Measurements from ENCODE around the gene ORC4. TPM values are rescaled to one million over a fixed set of nuclear protein-coding genes. Genes with fewer than 3 reads are reported as not detected.

ORC4 gene
- total and polyA plus RNA-seq, 2 of the 8 experiments (the other 6 are each of a cell fraction or from before 2014, with no cell fraction given) = 22.7 to 63.7 TPM

DNA sequence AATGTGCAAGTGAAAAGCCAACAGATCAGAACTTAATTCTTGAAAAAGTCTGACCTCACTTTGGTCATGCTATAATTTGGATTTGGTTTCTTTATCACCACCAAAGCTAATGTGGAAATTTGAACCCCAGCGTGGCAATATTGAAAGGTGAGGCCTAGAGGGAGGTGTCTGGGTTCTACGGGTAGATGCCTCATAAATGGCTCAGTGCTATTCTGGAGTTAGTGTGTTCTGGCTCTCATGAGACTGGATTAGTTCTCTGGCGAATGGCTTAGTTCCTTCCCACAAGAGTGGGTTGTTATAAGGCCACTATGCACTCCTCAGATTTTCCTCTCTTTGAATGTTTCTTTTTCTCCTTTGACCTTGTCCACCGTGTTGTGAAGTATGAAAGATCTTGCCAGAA, 22.3 kb downstream of the ORC4 start (continued):
- TF ChIP-seq, protein P1, sequence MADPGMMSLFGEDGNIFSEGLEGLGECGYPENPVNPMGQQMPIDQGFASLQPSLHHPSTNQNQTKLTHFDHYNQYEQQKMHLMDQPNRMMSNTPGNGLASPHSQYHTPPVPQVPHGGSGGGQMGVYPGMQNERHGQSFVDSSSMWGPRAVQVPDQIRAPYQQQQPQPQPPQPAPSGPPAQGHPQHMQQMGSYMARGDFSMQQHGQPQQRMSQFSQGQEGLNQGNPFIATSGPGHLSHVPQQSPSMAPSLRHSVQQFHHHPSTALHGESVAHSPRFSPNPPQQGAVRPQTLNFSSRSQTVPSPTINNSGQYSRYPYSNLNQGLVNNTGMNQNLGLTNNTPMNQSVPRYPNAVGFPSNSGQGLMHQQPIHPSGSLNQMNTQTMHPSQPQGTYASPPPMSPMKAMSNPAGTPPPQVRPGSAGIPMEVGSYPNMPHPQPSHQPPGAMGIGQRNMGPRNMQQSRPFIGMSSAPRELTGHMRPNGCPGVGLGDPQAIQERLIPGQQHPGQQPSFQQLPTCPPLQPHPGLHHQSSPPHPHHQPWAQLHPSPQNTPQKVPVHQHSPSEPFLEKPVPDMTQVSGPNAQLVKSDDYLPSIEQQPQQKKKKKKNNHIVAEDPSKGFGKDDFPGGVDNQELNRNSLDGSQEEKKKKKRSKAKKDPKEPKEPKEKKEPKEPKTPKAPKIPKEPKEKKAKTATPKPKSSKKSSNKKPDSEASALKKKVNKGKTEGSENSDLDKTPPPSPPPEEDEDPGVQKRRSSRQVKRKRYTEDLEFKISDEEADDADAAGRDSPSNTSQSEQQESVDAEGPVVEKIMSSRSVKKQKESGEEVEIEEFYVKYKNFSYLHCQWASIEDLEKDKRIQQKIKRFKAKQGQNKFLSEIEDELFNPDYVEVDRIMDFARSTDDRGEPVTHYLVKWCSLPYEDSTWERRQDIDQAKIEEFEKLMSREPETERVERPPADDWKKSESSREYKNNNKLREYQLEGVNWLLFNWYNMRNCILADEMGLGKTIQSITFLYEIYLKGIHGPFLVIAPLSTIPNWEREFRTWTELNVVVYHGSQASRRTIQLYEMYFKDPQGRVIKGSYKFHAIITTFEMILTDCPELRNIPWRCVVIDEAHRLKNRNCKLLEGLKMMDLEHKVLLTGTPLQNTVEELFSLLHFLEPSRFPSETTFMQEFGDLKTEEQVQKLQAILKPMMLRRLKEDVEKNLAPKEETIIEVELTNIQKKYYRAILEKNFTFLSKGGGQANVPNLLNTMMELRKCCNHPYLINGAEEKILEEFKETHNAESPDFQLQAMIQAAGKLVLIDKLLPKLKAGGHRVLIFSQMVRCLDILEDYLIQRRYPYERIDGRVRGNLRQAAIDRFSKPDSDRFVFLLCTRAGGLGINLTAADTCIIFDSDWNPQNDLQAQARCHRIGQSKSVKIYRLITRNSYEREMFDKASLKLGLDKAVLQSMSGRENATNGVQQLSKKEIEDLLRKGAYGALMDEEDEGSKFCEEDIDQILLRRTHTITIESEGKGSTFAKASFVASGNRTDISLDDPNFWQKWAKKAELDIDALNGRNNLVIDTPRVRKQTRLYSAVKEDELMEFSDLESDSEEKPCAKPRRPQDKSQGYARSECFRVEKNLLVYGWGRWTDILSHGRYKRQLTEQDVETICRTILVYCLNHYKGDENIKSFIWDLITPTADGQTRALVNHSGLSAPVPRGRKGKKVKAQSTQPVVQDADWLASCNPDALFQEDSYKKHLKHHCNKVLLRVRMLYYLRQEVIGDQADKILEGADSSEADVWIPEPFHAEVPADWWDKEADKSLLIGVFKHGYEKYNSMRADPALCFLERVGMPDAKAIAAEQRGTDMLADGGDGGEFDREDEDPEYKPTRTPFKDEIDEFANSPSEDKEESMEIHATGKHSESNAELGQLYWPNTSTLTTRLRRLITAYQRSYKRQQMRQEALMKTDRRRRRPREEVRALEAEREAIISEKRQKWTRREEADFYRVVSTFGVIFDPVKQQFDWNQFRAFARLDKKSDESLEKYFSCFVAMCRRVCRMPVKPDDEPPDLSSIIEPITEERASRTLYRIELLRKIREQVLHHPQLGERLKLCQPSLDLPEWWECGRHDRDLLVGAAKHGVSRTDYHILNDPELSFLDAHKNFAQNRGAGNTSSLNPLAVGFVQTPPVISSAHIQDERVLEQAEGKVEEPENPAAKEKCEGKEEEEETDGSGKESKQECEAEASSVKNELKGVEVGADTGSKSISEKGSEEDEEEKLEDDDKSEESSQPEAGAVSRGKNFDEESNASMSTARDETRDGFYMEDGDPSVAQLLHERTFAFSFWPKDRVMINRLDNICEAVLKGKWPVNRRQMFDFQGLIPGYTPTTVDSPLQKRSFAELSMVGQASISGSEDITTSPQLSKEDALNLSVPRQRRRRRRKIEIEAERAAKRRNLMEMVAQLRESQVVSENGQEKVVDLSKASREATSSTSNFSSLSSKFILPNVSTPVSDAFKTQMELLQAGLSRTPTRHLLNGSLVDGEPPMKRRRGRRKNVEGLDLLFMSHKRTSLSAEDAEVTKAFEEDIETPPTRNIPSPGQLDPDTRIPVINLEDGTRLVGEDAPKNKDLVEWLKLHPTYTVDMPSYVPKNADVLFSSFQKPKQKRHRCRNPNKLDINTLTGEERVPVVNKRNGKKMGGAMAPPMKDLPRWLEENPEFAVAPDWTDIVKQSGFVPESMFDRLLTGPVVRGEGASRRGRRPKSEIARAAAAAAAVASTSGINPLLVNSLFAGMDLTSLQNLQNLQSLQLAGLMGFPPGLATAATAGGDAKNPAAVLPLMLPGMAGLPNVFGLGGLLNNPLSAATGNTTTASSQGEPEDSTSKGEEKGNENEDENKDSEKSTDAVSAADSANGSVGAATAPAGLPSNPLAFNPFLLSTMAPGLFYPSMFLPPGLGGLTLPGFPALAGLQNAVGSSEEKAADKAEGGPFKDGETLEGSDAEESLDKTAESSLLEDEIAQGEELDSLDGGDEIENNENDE (IDR thresholded peaks at IDR 0.05; ENCODE audit: insufficient replicate concordance, low read length) = no peak
- TF ChIP-seq ASH2L (IDR thresholded peaks at IDR 0.05; ENCODE audit: low read length) (no peak), TAF7 (optimal IDR thresholded peaks at IDR 0.05; ENCODE audit: borderline replicate concordance, low read depth, low read length) (no peak), RAD21 (IDR thresholded peaks at IDR 0.05 in 1 of 2, conservative IDR thresholded peaks at IDR 0.05 in 1 of 2; ENCODE audit: low read depth in 2 of 2, low read length in 2 of 2) (no peak)
- TF ChIP-seq, protein P2, sequence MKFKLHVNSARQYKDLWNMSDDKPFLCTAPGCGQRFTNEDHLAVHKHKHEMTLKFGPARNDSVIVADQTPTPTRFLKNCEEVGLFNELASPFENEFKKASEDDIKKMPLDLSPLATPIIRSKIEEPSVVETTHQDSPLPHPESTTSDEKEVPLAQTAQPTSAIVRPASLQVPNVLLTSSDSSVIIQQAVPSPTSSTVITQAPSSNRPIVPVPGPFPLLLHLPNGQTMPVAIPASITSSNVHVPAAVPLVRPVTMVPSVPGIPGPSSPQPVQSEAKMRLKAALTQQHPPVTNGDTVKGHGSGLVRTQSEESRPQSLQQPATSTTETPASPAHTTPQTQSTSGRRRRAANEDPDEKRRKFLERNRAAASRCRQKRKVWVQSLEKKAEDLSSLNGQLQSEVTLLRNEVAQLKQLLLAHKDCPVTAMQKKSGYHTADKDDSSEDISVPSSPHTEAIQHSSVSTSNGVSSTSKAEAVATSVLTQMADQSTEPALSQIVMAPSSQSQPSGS (IDR thresholded peaks at IDR 0.05; ENCODE audit: low read length) = no peak
- TF ChIP-seq, protein P3, sequence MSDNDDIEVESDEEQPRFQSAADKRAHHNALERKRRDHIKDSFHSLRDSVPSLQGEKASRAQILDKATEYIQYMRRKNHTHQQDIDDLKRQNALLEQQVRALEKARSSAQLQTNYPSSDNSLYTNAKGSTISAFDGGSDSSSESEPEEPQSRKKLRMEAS (IDR thresholded peaks at IDR 0.05) = no peak

Data from H1 (cell line).